Liver (tissue), 3 donors: ENCODE measurements around the gene MGAT5.

ENCODE experiments used
- CTCF ChIP-seq: fragments of 150-350 bp; IDR thresholded peaks from 2 replicates; pipeline ENCODE4 v1.5.1; 2017; ENCODE audit warnings: improper control_type of control experiment, low read depth, low read length; ENCODE audit not compliant: missing input control
- JUND ChIP-seq, 2 donors: IDR thresholded peaks; 2 replicates each; pipeline ENCODE4 v1.6.1; 2016; ENCODE audit warnings: antibody characterized with exemption in 2 of 2
- RAD21 ChIP-seq, 2 donors: IDR thresholded peaks; 2 replicates each; pipeline ENCODE4 v1.6.1; 2016; ENCODE audit warnings: antibody characterized with exemption in 2 of 2, mild to moderate bottlenecking in 2 of 2
- REST ChIP-seq: IDR thresholded peaks from 2 replicates; pipeline ENCODE4 v1.6.1; 2016; ENCODE audit warnings: antibody characterized with exemption, mild to moderate bottlenecking
- donor health status: healthy.
- donor health status: healthy.

GRCh38 chr2:134411828-134412638, 158.2 kb downstream of the MGAT5 start:
- no peak for TF ChIP-seq REST
- peak; percentile 71 for TF ChIP-seq CTCF
- TF ChIP-seq JUND (IDR thresholded peaks at IDR 0.05) = no peak
- TF ChIP-seq RAD21 (IDR thresholded peaks at IDR 0.05) = peak; percentile 94
